Bronchial epithelial cell (primary cell): ENCODE data around the gene IFFO2. TPM values are rescaled to one million over a fixed set of nuclear protein-coding genes. Genes with fewer than 3 reads are reported as not detected.
A peak's percentile ranks its signal among the peaks of the same experiment; 100 is the strongest.

Source experiments
- DNase-seq: peaks from one replicate; pipeline ENCODE4 v3.0.0-alpha.2; 2010; ENCODE audit warnings: low read depth
- FAIRE-seq: peaks from 2 replicates; lab custom pipeline; 2011; peaks lifted over from hg19 to GRCh38; lab: Jason Lieb, UNC
- H3K27me3 ChIP-seq: 2 replicates; pipeline ENCODE4 v1.5.1; 2011; ENCODE audit warnings: low read length; ENCODE audit not compliant: control insufficient read depth, insufficient read depth
- H3K36me3 ChIP-seq: 2 replicates; pipeline ENCODE4 v1.5.1; 2011; ENCODE audit warnings: low read length; ENCODE audit not compliant: control insufficient read depth, insufficient read depth
- H3K4me3 ChIP-seq: 2 replicates; pipeline ENCODE4 v1.5.1; 2011; ENCODE audit warnings: mild to moderate bottlenecking, low read depth, low read length, control low read depth
- CTCF ChIP-seq: IDR thresholded peaks from 2 replicates; pipeline ENCODE4 v1.5.1; 2011; ENCODE audit warnings: mild to moderate bottlenecking, moderate library complexity, low read length, control low read depth, inconsistent platforms; ENCODE audit not compliant: insufficient read depth, severe bottlenecking
- total RNA-seq: library from RNA; depleted of rRNA; stranded (reverse); fragments of >200 nt; gene quantifications from 2 replicates; pipeline ENCODE4 v1.2.1, GENCODE V29; 2014

IFFO2 gene
- total RNA-seq, 1 donor from 2014 or later, result 11.8 TPM

- Histone ChIP-seq H3K36me3 (peaks cover 2% of the 10 kb centered on the region), H3K4me3 (peak overlapping the region; percentile 76), H3K27me3 (no peaks in the 10 kb centered on the region)
- TF ChIP-seq CTCF, result no peak
- peak; percentile 95 for FAIRE-seq
- DNase-seq, result peak; percentile 51
These were observed 2.7 kb downstream of the IFFO2 start for GRCh38 chr1:18953731-18954231.

GRCh38 chr1:18951818-18952391 lies 4.6 kb downstream of the IFFO2 start:
- FAIRE-seq (no peak), DNase-seq (no peak)
- H3K4me3 ChIP-seq, result no peak overlapping the region
- H3K36me3 ChIP-seq, result peaks cover 2% of the 10 kb centered on the region
- TF ChIP-seq CTCF, result no peak
- no peaks in the 10 kb centered on the region for H3K27me3 ChIP-seq

GRCh38 chr1:18951416-18951815 lies 5.1 kb downstream of the IFFO2 start:
- no peak for TF ChIP-seq CTCF

GRCh38 chr1:18950401-18951026 lies 6.0 kb downstream of the IFFO2 start:
- Histone ChIP-seq H3K4me3 (no peak overlapping the region), H3K36me3 (peaks cover 2% of the 10 kb centered on the region), H3K27me3 (no peaks in the 10 kb centered on the region)
- DNase-seq (no peak), FAIRE-seq (no peak)
- TF ChIP-seq CTCF, result no peak

More at GRCh38 chr1:18951416-18951815, 5.1 kb downstream of the IFFO2 start:
- FAIRE-seq (no peak), DNase-seq (no peak)
- Histone ChIP-seq H3K27me3 (no peaks in the 10 kb centered on the region), H3K36me3 (peaks cover 2% of the 10 kb centered on the region), H3K4me3 (no peak overlapping the region)

- Histone ChIP-seq H3K27me3 (no peaks in the 10 kb centered on the region), H3K4me3 (no peak overlapping the region), H3K36me3 (peaks cover 3% of the 10 kb centered on the region)
- TF ChIP-seq CTCF, result no peak
- DNase-seq (no peak), FAIRE-seq (no peak)
These were observed 6.6 kb downstream of the IFFO2 start for GRCh38 chr1:18949686-18950400.
